OCI-LY1 (cell line): ENCODE measurements around the gene DCC.

Experiments used
- EZH2 ChIP-seq: fragments of 200-600 bp; sonication (generic), shearing (Covaris generic); IDR thresholded peaks from 2 replicates; pipeline ENCODE4 v1.8.0; 2017; ENCODE audit warnings: borderline replicate concordance, mixed run types, mild to moderate bottlenecking, antibody characterized with exemption, low read length, moderate library complexity, mixed read lengths
- TF ChIP-seq, protein P1 (sequence below): fragments of 200-600 bp; sonication (generic), shearing (Covaris generic); IDR thresholded peaks from 2 replicates; pipeline ENCODE4 v1.5.1; 2017; ENCODE audit warnings: mild to moderate bottlenecking, antibody characterized with exemption, low read length, moderate library complexity, mixed read lengths

DNA sequence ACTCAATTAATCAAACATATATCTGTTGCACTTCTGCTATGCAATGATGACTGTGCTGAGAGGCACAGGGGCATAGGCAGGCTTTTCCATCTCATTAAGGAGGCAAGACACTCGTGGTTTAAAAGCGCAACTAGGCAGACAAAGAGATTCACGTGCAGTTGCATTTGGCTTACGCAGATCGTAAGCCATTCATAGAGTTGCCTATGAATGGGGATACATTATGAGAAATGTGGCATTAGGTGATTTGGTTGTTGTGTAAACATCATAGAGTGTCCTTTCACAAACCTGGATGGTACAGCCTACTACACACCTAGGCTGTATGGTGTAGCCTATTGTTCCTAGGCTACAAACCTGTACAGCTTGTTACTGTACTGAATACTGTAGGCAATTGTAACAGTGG, 284.7 kb downstream of the DCC start:
- TF ChIP-seq, protein P1, sequence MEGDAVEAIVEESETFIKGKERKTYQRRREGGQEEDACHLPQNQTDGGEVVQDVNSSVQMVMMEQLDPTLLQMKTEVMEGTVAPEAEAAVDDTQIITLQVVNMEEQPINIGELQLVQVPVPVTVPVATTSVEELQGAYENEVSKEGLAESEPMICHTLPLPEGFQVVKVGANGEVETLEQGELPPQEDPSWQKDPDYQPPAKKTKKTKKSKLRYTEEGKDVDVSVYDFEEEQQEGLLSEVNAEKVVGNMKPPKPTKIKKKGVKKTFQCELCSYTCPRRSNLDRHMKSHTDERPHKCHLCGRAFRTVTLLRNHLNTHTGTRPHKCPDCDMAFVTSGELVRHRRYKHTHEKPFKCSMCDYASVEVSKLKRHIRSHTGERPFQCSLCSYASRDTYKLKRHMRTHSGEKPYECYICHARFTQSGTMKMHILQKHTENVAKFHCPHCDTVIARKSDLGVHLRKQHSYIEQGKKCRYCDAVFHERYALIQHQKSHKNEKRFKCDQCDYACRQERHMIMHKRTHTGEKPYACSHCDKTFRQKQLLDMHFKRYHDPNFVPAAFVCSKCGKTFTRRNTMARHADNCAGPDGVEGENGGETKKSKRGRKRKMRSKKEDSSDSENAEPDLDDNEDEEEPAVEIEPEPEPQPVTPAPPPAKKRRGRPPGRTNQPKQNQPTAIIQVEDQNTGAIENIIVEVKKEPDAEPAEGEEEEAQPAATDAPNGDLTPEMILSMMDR, result no peak
- no peak for TF ChIP-seq EZH2
